OCI-LY7 (cell line): ENCODE measurements around the gene NLN. TPM values are rescaled to one million over a fixed set of nuclear protein-coding genes. Genes with fewer than 3 reads are reported as not detected.

ENCODE experiments used
- BruUV-seq: library from RNA; stranded (reverse); fragments of 400-500 nt; replicated peaks from 2 replicates; lab custom pipeline; 2021; lab: Mats Ljungman, UMichigan
- CTCF ChIA-PET: fragments of 300-600 bp; sonication (Branson Sonifier 250); formaldehyde crosslinking; loops from one replicate; lab custom pipeline; 2022; ENCODE audit warnings: antibody characterized with exemption; ENCODE audit not compliant: unreplicated experiment; lab: Charles Lee
- POLR2A ChIA-PET: fragments of 300-600 bp; sonication (Branson Sonifier 250); formaldehyde crosslinking; loops from one replicate; lab custom pipeline; 2022; ENCODE audit warnings: antibody characterized with exemption; lab: Charles Lee
- DNase-seq: peaks from one replicate; pipeline ENCODE4 v3.0.0-alpha.2; 2015; ENCODE audit warnings: low spot score
- H2AFZ ChIP-seq: fragments of 200-600 bp; sonication (generic), shearing (Covaris generic); 2 replicates; pipeline ENCODE4 v1.6.1; 2014; ENCODE audit warnings: mild to moderate bottlenecking, antibody characterized with exemption, low read length, moderate library complexity
- H3K27ac ChIP-seq: fragments of 200-600 bp; sonication (generic); 2 replicates; pipeline ENCODE4 v1.5.1; 2014; ENCODE audit warnings: mixed run types, low read depth, mild to moderate bottlenecking, moderate library complexity, low read length, inconsistent platforms; ENCODE audit not compliant: poor library complexity, severe bottlenecking
- H3K36me3 ChIP-seq: fragments of 200-600 bp; sonication (generic); 2 replicates; pipeline ENCODE4 v1.6.1; 2014; ENCODE audit warnings: mild to moderate bottlenecking, antibody characterized with exemption, low read length, moderate library complexity, mixed read lengths; ENCODE audit not compliant: insufficient read depth
- H3K4me1 ChIP-seq: fragments of 200-600 bp; sonication (generic); 2 replicates; pipeline ENCODE4 v1.5.1; 2014; ENCODE audit warnings: mild to moderate bottlenecking, low read length; ENCODE audit not compliant: insufficient read depth, poor library complexity, severe bottlenecking
- H3K4me2 ChIP-seq: fragments of 200-600 bp; sonication (generic); 2 replicates; pipeline ENCODE4 v1.6.1; 2014; ENCODE audit warnings: mild to moderate bottlenecking, low read length
- H3K4me3 ChIP-seq: fragments of 200-600 bp; sonication (generic); 2 replicates; pipeline ENCODE4 v1.5.1; 2014; ENCODE audit warnings: mild to moderate bottlenecking, low read depth, low read length; ENCODE audit not compliant: poor library complexity, severe bottlenecking
- H3K79me2 ChIP-seq: fragments of 200-600 bp; sonication (generic); 2 replicates; pipeline ENCODE4 v1.6.1; 2016; ENCODE audit warnings: low read depth, mild to moderate bottlenecking, low read length, moderate library complexity, mixed read lengths; ENCODE audit not compliant: insufficient read depth
- H3K9me2 ChIP-seq: fragments of 200-600 bp; sonication (generic); 2 replicates; pipeline ENCODE4 v1.6.1; 2016; ENCODE audit warnings: mild to moderate bottlenecking, low read length, mixed read lengths; ENCODE audit not compliant: insufficient read depth
- H3K9me3 ChIP-seq: fragments of 200-600 bp; sonication (generic); 2 replicates; pipeline ENCODE4 v1.6.1; 2014; ENCODE audit warnings: mild to moderate bottlenecking, mixed run types, low read length, mixed read lengths
- H4K20me1 ChIP-seq: fragments of 200-600 bp; sonication (generic); 2 replicates; pipeline ENCODE4 v1.6.1; 2014; ENCODE audit warnings: mild to moderate bottlenecking, antibody characterized with exemption, low read length, moderate library complexity, mixed read lengths; ENCODE audit not compliant: insufficient read depth
- CTCF ChIP-seq: fragments of 200-600 bp; sonication (generic); conservative IDR thresholded peaks from 2 replicates; pipeline ENCODE4 v1.5.1; 2014; ENCODE audit warnings: mild to moderate bottlenecking, antibody characterized with exemption, low read length, moderate library complexity, mixed read lengths
- EZH2phosphoT487 ChIP-seq: fragments of 200-600 bp; sonication (generic); IDR thresholded peaks from 2 replicates; pipeline ENCODE4 v1.6.1; 2018; ENCODE audit warnings: low read depth, borderline replicate concordance, mild to moderate bottlenecking, mixed run types, antibody characterized with exemption, low read length, moderate library complexity, mixed read lengths
- intact Hi-C: fragments of 100-400 bp; cut with micrococcal nuclease; formaldehyde crosslinking; loops from one replicate; pipeline ENCODE4 v1.10.0; 2022; ENCODE audit not compliant: unreplicated experiment
- total RNA-seq, 2 experiments: library from RNA; depleted of rRNA in 1 of 2; stranded (reverse); fragments of >200 nt in 1 of 2; shearing (Covaris generic) in 1 of 2; gene quantifications; 2 replicates each; pipeline ENCODE4 v1.2.3, GENCODE V29; 2014 to 2022

The NLN gene
- total RNA-seq, 2 experiments from 2014 or later: 14.9 to 26.0 TPM

- no peak for DNase-seq
- ChIA-PET POLR2A (interaction anchor here (0.6 to 0.8 kb wide), 2 partner anchors 8 to 519 kb away, joined by 3 to 6 read pairs; no protein-coding TSS in a partner anchor), CTCF (no interaction called here)
- H3K4me3 ChIP-seq: no peak overlapping the region
- no peaks in the 10 kb centered on the region for H3K36me3 ChIP-seq
- no TSS peak for BruUV-seq
- no peak overlapping the region for H3K27ac ChIP-seq
- intact Hi-C loops: loop anchor here (10.0 kb wide), 1 partner anchor 275 kb away; no protein-coding TSS in a partner anchor
- H3K79me2 ChIP-seq: no peaks in the 10 kb centered on the region
- no peak overlapping the region for H2AFZ ChIP-seq
- no peaks in the 10 kb centered on the region for H3K9me3 ChIP-seq
- no peaks in the 10 kb centered on the region for H3K4me1 ChIP-seq
- no peaks in the 10 kb centered on the region for H4K20me1 ChIP-seq
- H3K9me2 ChIP-seq: no peaks in the 10 kb centered on the region
- TF ChIP-seq CTCF (no peak), EZH2phosphoT487 (no peak)
- H3K4me2 ChIP-seq: no peak overlapping the region
Observed at GRCh38 chr5:65749956-65750355, 28.0 kb downstream of the NLN start.

- TF ChIP-seq EZH2phosphoT487 (no peak), CTCF (no peak)
- H3K9me2 ChIP-seq: no peaks in the 10 kb centered on the region
- no peak for DNase-seq
- H3K27ac ChIP-seq: no peak overlapping the region
- H3K79me2 ChIP-seq: no peaks in the 10 kb centered on the region
- no peaks in the 10 kb centered on the region for H3K36me3 ChIP-seq
- no peak overlapping the region for H3K4me3 ChIP-seq
- H2AFZ ChIP-seq: no peak overlapping the region
- H4K20me1 ChIP-seq: no peaks in the 10 kb centered on the region
- ChIA-PET CTCF (no interaction called here), POLR2A (interaction anchor here (0.6 to 0.7 kb wide), 2 partner anchors 323 to 337 kb away, joined by 3 read pairs; no protein-coding TSS in a partner anchor)
- no TSS peak for BruUV-seq
- intact Hi-C loops: no loop called here
- H3K4me1 ChIP-seq: no peaks in the 10 kb centered on the region
- no peaks in the 10 kb centered on the region for H3K9me3 ChIP-seq
- H3K4me2 ChIP-seq: no peak overlapping the region
Observed at GRCh38 chr5:65750938-65751337, 28.9 kb downstream of the NLN start.

GRCh38 chr5:65753189-65753588 lies 31.2 kb downstream of the NLN start:
- Histone ChIP-seq H3K79me2 (no peaks in the 10 kb centered on the region), H4K20me1 (no peaks in the 10 kb centered on the region), H3K9me2 (no peaks in the 10 kb centered on the region), H2AFZ (no peak overlapping the region), H3K9me3 (no peaks in the 10 kb centered on the region), H3K36me3 (no peaks in the 10 kb centered on the region), H3K4me1 (no peaks in the 10 kb centered on the region), H3K27ac (no peak overlapping the region), H3K4me2 (no peak overlapping the region), H3K4me3 (no peak overlapping the region)
- intact Hi-C loops: no loop called here
- ChIA-PET POLR2A (interaction anchor here (0.7 kb wide), 2 partner anchors 35 to 336 kb away, joined by 3 to 4 read pairs; no protein-coding TSS in a partner anchor), CTCF (no interaction called here)
- DNase-seq: no peak
- BruUV-seq: no TSS peak
- no peak for TF ChIP-seq EZH2phosphoT487
- TF ChIP-seq CTCF: no peak
